ENCODE results near the gene ALAS1.
A peak's percentile ranks its signal among the peaks of the same experiment; 100 is the strongest.

ALAS1 gene

GRCh38 chr3:52213901-52214300 lies 15.9 kb downstream of the ALAS1 start:
- H2AFZ ChIP-seq (ENCODE audit: low read length): no peak overlapping the region
- H3K18ac ChIP-seq (ENCODE audit: low read length): no peak overlapping the region
- H3K23ac ChIP-seq (ENCODE audit: low read depth, low read length, poor library complexity): no peak overlapping the region
- H2BK5ac ChIP-seq (ENCODE audit: low read length): no peak overlapping the region
- no peak overlapping the region for H3K14ac ChIP-seq (ENCODE audit: low read length)
- H3K4ac ChIP-seq (ENCODE audit: low read length): no peak overlapping the region
- H2AK5ac ChIP-seq (ENCODE audit: low read depth, low read length): no peak overlapping the region
- no peaks in the 10 kb centered on the region for H3K27me3 ChIP-seq (ENCODE audit: control insufficient read depth in 3 of 3, insufficient read depth in 3 of 3, low read depth in 1 of 3, low read length in 3 of 3)
- no peak overlapping the region for H2BK120ac ChIP-seq (ENCODE audit: low read depth, low read length)
- no peak overlapping the region for H4K8ac ChIP-seq (ENCODE audit: low read depth, low read length)
- no peak overlapping the region for H2BK15ac ChIP-seq (ENCODE audit: low read length)
- H2BK12ac ChIP-seq (ENCODE audit: low read length): no peak overlapping the region
- H4K91ac ChIP-seq (ENCODE audit: low read depth, low read length, poor library complexity): no peak overlapping the region
- H3K9me3 ChIP-seq (replicated peaks in 1 of 2; ENCODE audit: control insufficient read depth in 2 of 2, insufficient read depth in 1 of 2, low read depth in 1 of 2, low read length in 2 of 2): peaks cover 0 to 2% of the 10 kb centered on the region in 2 donors
- H3K4me1 ChIP-seq (ENCODE audit: control insufficient read depth in 2 of 2, insufficient read depth in 1 of 2, low read depth in 1 of 2, low read length in 2 of 2): peaks cover 4 to 10% of the 10 kb centered on the region in 2 donors
- no peak for DNase-seq (ENCODE audit: low spot score)
- H3K79me1 ChIP-seq (ENCODE audit: low read depth, low read length): no peaks in the 10 kb centered on the region
- H3K4me2 ChIP-seq (ENCODE audit: insufficient read depth, low read length, poor library complexity, severe bottlenecking): no peak overlapping the region
- H3K27ac ChIP-seq (replicated peaks; ENCODE audit: low read length): no peak overlapping the region
- H3K4me3 ChIP-seq (ENCODE audit: low read length in 2 of 2): no peak overlapping the region
- no peak overlapping the region for H3K9ac ChIP-seq (ENCODE audit: low read depth, low read length, poor library complexity)
- H3K36me3 ChIP-seq (replicated peaks in 1 of 2; ENCODE audit: control insufficient read depth in 2 of 2, insufficient read depth in 2 of 2, low read length in 2 of 2): peaks cover 52 to 71% of the 10 kb centered on the region in 2 donors

GRCh38 chr3:52215351-52215750 lies 17.4 kb downstream of the ALAS1 start:
- Histone ChIP-seq H2BK12ac (ENCODE audit: low read length) (no peak overlapping the region), H2BK5ac (ENCODE audit: low read length) (no peak overlapping the region), H2BK15ac (ENCODE audit: low read length) (no peak overlapping the region), H3K4ac (ENCODE audit: low read length) (no peak overlapping the region), H4K8ac (ENCODE audit: low read depth, low read length) (no peak overlapping the region), H4K91ac (ENCODE audit: low read depth, low read length, poor library complexity) (no peak overlapping the region), H3K4me2 (ENCODE audit: insufficient read depth, low read length, poor library complexity, severe bottlenecking) (no peak overlapping the region), H3K27ac (replicated peaks; ENCODE audit: low read length) (no peak overlapping the region), H3K18ac (ENCODE audit: low read length) (no peak overlapping the region), H2AFZ (ENCODE audit: low read length) (no peak overlapping the region), H3K36me3 (replicated peaks in 1 of 2; ENCODE audit: control insufficient read depth in 2 of 2, insufficient read depth in 2 of 2, low read length in 2 of 2) (peaks cover 42 to 57% of the 10 kb centered on the region in 2 donors), H3K14ac (ENCODE audit: low read length) (no peak overlapping the region), H3K4me3 (ENCODE audit: low read length in 2 of 2) (no peak overlapping the region), H3K4me1 (ENCODE audit: control insufficient read depth in 2 of 2, insufficient read depth in 1 of 2, low read depth in 1 of 2, low read length in 2 of 2) (peaks cover 11% of the 10 kb centered on the region in 2 donors), H3K79me1 (ENCODE audit: low read depth, low read length) (no peaks in the 10 kb centered on the region), H2BK120ac (ENCODE audit: low read depth, low read length) (no peak overlapping the region), H2AK5ac (ENCODE audit: low read depth, low read length) (no peak overlapping the region), H3K9me3 (replicated peaks in 1 of 2; ENCODE audit: control insufficient read depth in 2 of 2, insufficient read depth in 1 of 2, low read depth in 1 of 2, low read length in 2 of 2) (no peaks in the 10 kb centered on the region), H3K23ac (ENCODE audit: low read depth, low read length, poor library complexity) (no peak overlapping the region), H3K27me3 (ENCODE audit: control insufficient read depth in 3 of 3, insufficient read depth in 3 of 3, low read depth in 1 of 3, low read length in 3 of 3) (no peaks in the 10 kb centered on the region), H3K9ac (ENCODE audit: low read depth, low read length, poor library complexity) (no peak overlapping the region)
- no peak for DNase-seq (ENCODE audit: low spot score)
- no CpG with 5 or more reads among the region's 7 CpGs for WGBS, 2 donors (ENCODE audit: extremely low coverage in 2 of 2, insufficient read length in 2 of 2, insufficient replicate concordance in 1 of 2)

- Histone ChIP-seq H2BK15ac (ENCODE audit: low read length) (no peak overlapping the region), H3K9me3 (replicated peaks in 1 of 2; ENCODE audit: control insufficient read depth in 2 of 2, insufficient read depth in 1 of 2, low read depth in 1 of 2, low read length in 2 of 2) (no peaks in the 10 kb centered on the region), H3K27ac (replicated peaks; ENCODE audit: low read length) (no peak overlapping the region), H2BK120ac (ENCODE audit: low read depth, low read length) (no peak overlapping the region), H4K91ac (ENCODE audit: low read depth, low read length, poor library complexity) (no peak overlapping the region), H3K23ac (ENCODE audit: low read depth, low read length, poor library complexity) (no peak overlapping the region), H3K79me1 (ENCODE audit: low read depth, low read length) (no peaks in the 10 kb centered on the region), H3K14ac (ENCODE audit: low read length) (no peak overlapping the region), H2AK5ac (ENCODE audit: low read depth, low read length) (no peak overlapping the region), H2BK5ac (ENCODE audit: low read length) (no peak overlapping the region), H3K36me3 (replicated peaks in 1 of 2; ENCODE audit: control insufficient read depth in 2 of 2, insufficient read depth in 2 of 2, low read length in 2 of 2) (peaks cover 30 to 43% of the 10 kb centered on the region in 2 donors), H3K27me3 (ENCODE audit: control insufficient read depth in 3 of 3, insufficient read depth in 3 of 3, low read depth in 1 of 3, low read length in 3 of 3) (no peaks in the 10 kb centered on the region), H3K4ac (ENCODE audit: low read length) (no peak overlapping the region), H2AFZ (ENCODE audit: low read length) (no peak overlapping the region), H3K4me2 (ENCODE audit: insufficient read depth, low read length, poor library complexity, severe bottlenecking) (no peak overlapping the region), H4K8ac (ENCODE audit: low read depth, low read length) (no peak overlapping the region), H2BK12ac (ENCODE audit: low read length) (no peak overlapping the region), H3K4me3 (ENCODE audit: low read length in 2 of 2) (peak overlapping the region in 1 of 2 donors; percentile 38), H3K18ac (ENCODE audit: low read length) (no peak overlapping the region), H3K4me1 (ENCODE audit: control insufficient read depth in 2 of 2, insufficient read depth in 1 of 2, low read depth in 1 of 2, low read length in 2 of 2) (peaks cover 11 to 14% of the 10 kb centered on the region in 2 donors), H3K9ac (ENCODE audit: low read depth, low read length, poor library complexity) (no peak overlapping the region)
- DNase-seq (ENCODE audit: low spot score): no peak
- WGBS, 2 donors (ENCODE audit: extremely low coverage in 2 of 2, insufficient read length in 2 of 2, insufficient replicate concordance in 1 of 2): no CpG with 5 or more reads among the region's 13 CpGs
Observed at GRCh38 chr3:52216585-52217408, 18.8 kb downstream of the ALAS1 start.

- Histone ChIP-seq H3K36me3 (replicated peaks in 1 of 2; ENCODE audit: control insufficient read depth in 2 of 2, insufficient read depth in 2 of 2, low read length in 2 of 2) (peaks cover 26 to 37% of the 10 kb centered on the region in 2 donors), H3K9ac (ENCODE audit: low read depth, low read length, poor library complexity) (no peak overlapping the region), H2AFZ (ENCODE audit: low read length) (no peak overlapping the region), H3K18ac (ENCODE audit: low read length) (no peak overlapping the region), H3K27me3 (ENCODE audit: control insufficient read depth in 3 of 3, insufficient read depth in 3 of 3, low read depth in 1 of 3, low read length in 3 of 3) (no peaks in the 10 kb centered on the region), H3K4me3 (ENCODE audit: low read length in 2 of 2) (no peak overlapping the region), H2BK12ac (ENCODE audit: low read length) (no peak overlapping the region), H2BK15ac (ENCODE audit: low read length) (no peak overlapping the region), H3K23ac (ENCODE audit: low read depth, low read length, poor library complexity) (no peak overlapping the region), H3K4me2 (ENCODE audit: insufficient read depth, low read length, poor library complexity, severe bottlenecking) (no peak overlapping the region), H3K27ac (replicated peaks; ENCODE audit: low read length) (no peak overlapping the region), H3K4ac (ENCODE audit: low read length) (no peak overlapping the region), H3K4me1 (ENCODE audit: control insufficient read depth in 2 of 2, insufficient read depth in 1 of 2, low read depth in 1 of 2, low read length in 2 of 2) (peaks cover 11 to 14% of the 10 kb centered on the region in 2 donors), H4K8ac (ENCODE audit: low read depth, low read length) (no peak overlapping the region), H4K91ac (ENCODE audit: low read depth, low read length, poor library complexity) (no peak overlapping the region), H3K9me3 (replicated peaks in 1 of 2; ENCODE audit: control insufficient read depth in 2 of 2, insufficient read depth in 1 of 2, low read depth in 1 of 2, low read length in 2 of 2) (no peaks in the 10 kb centered on the region), H2AK5ac (ENCODE audit: low read depth, low read length) (no peak overlapping the region), H2BK120ac (ENCODE audit: low read depth, low read length) (no peak overlapping the region), H3K79me1 (ENCODE audit: low read depth, low read length) (no peaks in the 10 kb centered on the region), H2BK5ac (ENCODE audit: low read length) (no peak overlapping the region), H3K14ac (ENCODE audit: low read length) (no peak overlapping the region)
- no CpG with 5 or more reads among the region's 10 CpGs for WGBS, 2 donors (ENCODE audit: extremely low coverage in 2 of 2, insufficient read length in 2 of 2, insufficient replicate concordance in 1 of 2)
- DNase-seq (ENCODE audit: low spot score): no peak
Observed at GRCh38 chr3:52217409-52217805, 19.4 kb downstream of the ALAS1 start.
